ENCODE data around the gene SCN10A.

The SCN10A gene

DNA sequence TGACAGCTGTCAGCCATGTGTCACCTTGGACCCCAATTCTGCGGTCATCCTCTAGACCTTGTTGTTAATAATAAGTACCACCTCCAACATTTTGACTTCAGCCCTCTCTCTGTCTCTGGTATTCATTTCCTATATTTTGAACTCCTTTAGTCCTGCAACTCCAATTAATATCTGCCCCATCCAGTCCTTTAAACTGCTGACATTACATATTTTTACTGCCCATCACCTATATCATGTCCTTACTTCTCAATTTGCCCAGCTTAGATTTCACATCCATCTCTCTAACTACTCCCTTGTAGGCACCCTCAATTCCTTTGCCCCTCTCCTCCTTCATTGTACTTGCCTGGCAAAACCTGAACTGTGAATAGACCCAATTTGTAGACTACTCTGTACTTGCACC is 73.5 kb downstream of the SCN10A start:
- Mint-ChIP-seq H3K27me3 (peaks cover 15% of the 10 kb centered on the region), H3K36me3 (ENCODE audit: low read depth) (no peaks in the 10 kb centered on the region), H3K27ac (no peak overlapping the region)

GRCh38 chr3:38740537-38740936 is 75.5 kb downstream of the SCN10A start:
- H3K4me3 Mint-ChIP-seq = no peak overlapping the region
- peaks cover 15% of the 10 kb centered on the region for H3K27me3 Mint-ChIP-seq
- H3K9me3 Mint-ChIP-seq = no peaks in the 10 kb centered on the region
- no peaks in the 10 kb centered on the region for H3K4me1 Mint-ChIP-seq (ENCODE audit: low read depth)
- H3K27ac Mint-ChIP-seq = no peak overlapping the region
- H3K36me3 Mint-ChIP-seq (ENCODE audit: low read depth) = no peaks in the 10 kb centered on the region

More for the DNA sequence above, 73.5 kb downstream of the SCN10A start:
- H3K9me3 Mint-ChIP-seq = no peaks in the 10 kb centered on the region
- H3K4me1 Mint-ChIP-seq (ENCODE audit: low read depth) = no peaks in the 10 kb centered on the region
- H3K4me3 Mint-ChIP-seq = no peak overlapping the region

- Mint-ChIP-seq H3K27ac (no peak overlapping the region), H3K27me3 (peaks cover 15% of the 10 kb centered on the region), H3K4me1 (ENCODE audit: low read depth) (no peaks in the 10 kb centered on the region), H3K4me3 (no peak overlapping the region), H3K36me3 (ENCODE audit: low read depth) (no peaks in the 10 kb centered on the region), H3K9me3 (no peaks in the 10 kb centered on the region)
Observed at GRCh38 chr3:38739931-38740330, 76.1 kb downstream of the SCN10A start.

DNA sequence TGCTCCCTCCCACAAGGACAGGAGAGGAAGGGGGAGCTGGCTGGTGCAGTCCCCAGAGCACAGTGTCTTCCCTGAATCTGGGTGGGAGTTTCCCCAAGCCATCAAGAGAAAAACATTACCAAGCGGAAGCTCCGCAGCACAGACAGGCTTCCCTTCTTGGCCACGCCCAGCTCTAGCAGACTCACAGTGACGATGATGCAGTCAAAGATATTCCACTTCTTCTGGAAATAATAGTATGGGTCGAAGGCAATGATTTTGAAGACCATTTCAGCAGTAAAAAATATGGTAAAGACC is 76.7 kb downstream of the SCN10A start:
- Mint-ChIP-seq H3K4me3 (no peak overlapping the region), H3K27me3 (peaks cover 15% of the 10 kb centered on the region), H3K4me1 (ENCODE audit: low read depth) (no peaks in the 10 kb centered on the region), H3K27ac (no peak overlapping the region), H3K9me3 (no peaks in the 10 kb centered on the region), H3K36me3 (ENCODE audit: low read depth) (no peaks in the 10 kb centered on the region)

DNA sequence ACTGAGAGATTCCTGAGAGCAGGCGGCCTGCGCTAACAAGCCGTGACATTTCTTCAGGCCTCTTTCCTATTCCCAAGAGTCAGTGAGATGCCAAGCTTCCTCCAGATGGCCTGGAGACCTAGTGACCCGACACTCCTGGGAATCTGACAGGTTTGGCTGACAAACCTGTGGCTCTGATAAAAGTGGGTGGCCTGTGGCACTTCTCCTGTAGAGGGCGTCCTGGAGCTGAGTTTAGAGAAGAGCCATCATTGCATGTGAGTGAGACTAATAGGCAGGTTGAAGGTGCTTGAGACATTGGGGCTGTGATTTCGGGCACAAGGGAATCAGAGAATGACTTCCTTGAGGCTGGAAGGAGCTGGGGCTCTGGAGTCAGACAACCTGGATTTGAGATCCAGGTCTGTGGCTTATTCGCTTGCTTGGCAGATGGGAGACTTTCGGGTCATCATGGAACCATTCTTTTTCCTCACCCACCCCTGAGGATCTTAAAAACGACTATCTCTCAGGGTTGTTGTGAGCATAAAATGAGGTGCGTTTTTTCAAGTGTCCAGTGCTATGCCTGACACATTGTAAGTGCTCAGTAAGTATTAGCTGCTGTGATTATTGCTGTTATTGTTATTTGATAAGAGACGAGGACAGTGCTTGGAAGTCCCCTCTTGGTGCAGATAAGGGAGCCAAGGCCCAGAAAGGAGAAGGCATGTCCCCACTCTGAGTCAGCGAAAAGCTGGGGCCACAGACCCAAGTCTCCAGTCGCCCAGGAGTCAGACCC is 77.2 kb downstream of the SCN10A start:
- no peaks in the 10 kb centered on the region for H3K4me1 Mint-ChIP-seq (ENCODE audit: low read depth)
- H3K9me3 Mint-ChIP-seq = no peaks in the 10 kb centered on the region
- no peak overlapping the region for H3K27ac Mint-ChIP-seq
- no peaks in the 10 kb centered on the region for H3K36me3 Mint-ChIP-seq (ENCODE audit: low read depth)
- H3K27me3 Mint-ChIP-seq = peaks cover 15% of the 10 kb centered on the region
- no peak overlapping the region for H3K4me3 Mint-ChIP-seq

DNA sequence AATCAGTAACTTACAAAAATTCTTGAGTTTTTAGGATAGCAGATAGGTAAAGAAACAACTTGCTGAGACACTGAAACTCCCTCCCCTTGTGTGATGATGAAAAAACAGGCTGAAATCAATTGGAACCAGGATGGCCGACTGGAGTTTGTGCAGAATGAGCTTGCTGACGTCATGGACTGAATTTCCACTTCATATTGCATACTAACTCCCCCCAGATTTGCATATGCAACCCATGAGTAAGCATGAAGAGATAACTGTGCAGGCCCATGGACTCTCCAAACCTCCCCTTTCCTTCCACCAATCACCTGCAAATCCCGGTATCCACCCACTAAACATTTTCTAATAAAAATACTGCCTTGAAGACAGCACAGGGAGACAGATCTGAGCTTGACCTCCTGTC is 84.5 kb downstream of the SCN10A start:
- Mint-ChIP-seq H3K27ac (no peak overlapping the region), H3K27me3 (peaks cover 5% of the 10 kb centered on the region), H3K4me1 (ENCODE audit: low read depth) (no peaks in the 10 kb centered on the region), H3K36me3 (ENCODE audit: low read depth) (no peaks in the 10 kb centered on the region), H3K9me3 (no peaks in the 10 kb centered on the region), H3K4me3 (no peak overlapping the region)

GRCh38 chr3:38730281-38730680 is 85.7 kb downstream of the SCN10A start:
- Mint-ChIP-seq H3K9me3 (no peaks in the 10 kb centered on the region), H3K36me3 (ENCODE audit: low read depth) (no peaks in the 10 kb centered on the region), H3K27me3 (peaks cover 5% of the 10 kb centered on the region), H3K4me3 (no peak overlapping the region), H3K4me1 (ENCODE audit: low read depth) (no peaks in the 10 kb centered on the region), H3K27ac (no peak overlapping the region)

- H3K4me1 Mint-ChIP-seq (ENCODE audit: low read depth) = no peaks in the 10 kb centered on the region
- H3K4me3 Mint-ChIP-seq = no peak overlapping the region
- H3K27me3 Mint-ChIP-seq = peaks cover 5% of the 10 kb centered on the region
- no peaks in the 10 kb centered on the region for H3K36me3 Mint-ChIP-seq (ENCODE audit: low read depth)
- no peak overlapping the region for H3K27ac Mint-ChIP-seq
- H3K9me3 Mint-ChIP-seq = no peaks in the 10 kb centered on the region
Observed at GRCh38 chr3:38728008-38728407, 88.0 kb downstream of the SCN10A start.

- H3K27ac Mint-ChIP-seq = no peak overlapping the region
- no peak overlapping the region for H3K4me3 Mint-ChIP-seq
- H3K4me1 Mint-ChIP-seq (ENCODE audit: low read depth) = no peaks in the 10 kb centered on the region
- no peaks in the 10 kb centered on the region for H3K36me3 Mint-ChIP-seq (ENCODE audit: low read depth)
- H3K9me3 Mint-ChIP-seq = no peaks in the 10 kb centered on the region
- peaks cover 5% of the 10 kb centered on the region for H3K27me3 Mint-ChIP-seq
Observed at GRCh38 chr3:38726751-38727150, 89.3 kb downstream of the SCN10A start.

- Mint-ChIP-seq H3K27me3 (no peaks in the 10 kb centered on the region), H3K4me1 (ENCODE audit: low read depth) (no peaks in the 10 kb centered on the region)
Observed at GRCh38 chr3:38725726-38726419, 90.1 kb downstream of the SCN10A start.

GRCh38 chr3:38724392-38724736 is 91.7 kb downstream of the SCN10A start:
- H3K27me3 Mint-ChIP-seq = no peaks in the 10 kb centered on the region
- H3K36me3 Mint-ChIP-seq (ENCODE audit: low read depth) = no peaks in the 10 kb centered on the region
- H3K27ac Mint-ChIP-seq = no peak overlapping the region
- H3K4me1 Mint-ChIP-seq (ENCODE audit: low read depth) = no peaks in the 10 kb centered on the region
- H3K9me3 Mint-ChIP-seq = no peaks in the 10 kb centered on the region
- H3K4me3 Mint-ChIP-seq = no peak overlapping the region

More at GRCh38 chr3:38725726-38726419, 90.1 kb downstream of the SCN10A start:
- Mint-ChIP-seq H3K36me3 (ENCODE audit: low read depth) (no peaks in the 10 kb centered on the region), H3K4me3 (no peak overlapping the region), H3K9me3 (no peaks in the 10 kb centered on the region), H3K27ac (no peak overlapping the region)

DNA sequence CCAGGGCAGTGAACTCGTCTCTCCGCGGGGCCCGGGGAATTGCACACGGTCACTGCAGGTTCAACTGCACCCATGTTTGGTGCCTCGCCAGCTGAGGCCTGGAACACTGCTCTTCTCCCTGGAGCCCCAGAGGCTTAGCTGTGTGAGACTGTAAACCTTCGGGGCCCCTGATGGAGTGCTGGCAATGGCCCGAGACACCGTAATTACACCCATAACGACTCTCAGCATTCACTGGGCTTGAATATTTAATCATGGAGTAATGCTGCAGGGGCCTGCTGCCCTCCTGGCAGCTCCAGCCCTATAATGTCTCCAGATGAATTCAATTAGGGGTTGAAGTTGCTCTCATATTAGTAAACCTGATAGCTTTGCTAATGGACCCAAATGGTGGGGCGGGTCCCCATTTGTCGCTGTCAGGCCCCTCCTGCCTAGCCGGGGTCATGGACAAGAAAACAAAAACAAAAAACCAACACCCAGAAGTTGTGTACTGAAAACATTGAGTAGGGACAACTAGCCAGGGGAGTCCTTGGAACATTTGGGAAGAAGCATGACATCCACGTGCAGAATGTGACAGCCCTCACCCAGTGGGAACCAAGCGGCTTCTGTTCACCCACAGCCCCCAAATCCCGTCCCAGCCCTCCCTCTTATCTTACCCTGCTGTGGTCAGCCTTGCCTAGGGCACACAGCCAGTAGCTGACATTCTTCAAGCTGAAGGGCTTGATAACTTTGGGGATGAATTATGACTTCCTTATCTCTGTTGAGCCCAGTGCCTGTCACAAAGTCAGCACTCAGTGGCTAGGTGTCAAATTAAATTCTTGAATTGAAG is 92.2 kb downstream of the SCN10A start:
- no peaks in the 10 kb centered on the region for H3K4me1 Mint-ChIP-seq (ENCODE audit: low read depth)
- H3K9me3 Mint-ChIP-seq = no peaks in the 10 kb centered on the region
- H3K36me3 Mint-ChIP-seq (ENCODE audit: low read depth) = no peaks in the 10 kb centered on the region
- H3K27ac Mint-ChIP-seq = no peak overlapping the region
- no peaks in the 10 kb centered on the region for H3K27me3 Mint-ChIP-seq
- no peak overlapping the region for H3K4me3 Mint-ChIP-seq

- H3K4me3 Mint-ChIP-seq = no peak overlapping the region
- no peak overlapping the region for H3K27ac Mint-ChIP-seq
- no peaks in the 10 kb centered on the region for H3K9me3 Mint-ChIP-seq
- no peaks in the 10 kb centered on the region for H3K4me1 Mint-ChIP-seq (ENCODE audit: low read depth)
- no peaks in the 10 kb centered on the region for H3K36me3 Mint-ChIP-seq (ENCODE audit: low read depth)
- no peaks in the 10 kb centered on the region for H3K27me3 Mint-ChIP-seq
Observed at GRCh38 chr3:38722781-38723568, 93.0 kb downstream of the SCN10A start.

DNA sequence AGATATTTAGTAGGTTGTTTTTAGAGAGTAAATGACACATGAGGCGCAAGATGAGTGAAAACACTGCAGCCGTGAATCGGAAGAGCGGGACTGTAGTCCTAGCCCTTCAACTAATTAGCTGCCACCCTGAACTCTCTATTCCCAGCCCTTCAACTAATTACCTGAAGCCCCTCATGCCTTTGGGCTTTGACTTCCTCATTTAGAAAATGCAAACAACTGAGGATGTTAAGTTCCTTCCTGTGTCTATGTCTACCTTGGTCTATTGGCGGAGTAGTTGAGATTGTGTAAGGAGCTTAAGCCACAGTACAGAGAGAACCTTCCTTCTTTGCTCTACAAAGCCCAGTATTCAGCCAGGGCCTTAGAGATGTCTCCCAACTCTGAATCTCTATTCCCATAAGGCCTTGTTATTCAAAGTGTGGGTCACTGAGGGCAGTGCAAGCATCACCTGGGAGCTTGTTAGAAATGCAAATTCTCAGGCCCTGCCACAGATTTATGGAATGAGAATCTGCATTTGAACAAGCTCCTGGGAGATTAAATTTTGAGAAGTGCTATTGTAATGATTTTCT is 94.7 kb downstream of the SCN10A start:
- H3K4me1 Mint-ChIP-seq (ENCODE audit: low read depth) = no peaks in the 10 kb centered on the region
- H3K9me3 Mint-ChIP-seq = no peaks in the 10 kb centered on the region
- no peak overlapping the region for H3K27ac Mint-ChIP-seq
- no peak overlapping the region for H3K4me3 Mint-ChIP-seq
- no peaks in the 10 kb centered on the region for H3K27me3 Mint-ChIP-seq
- H3K36me3 Mint-ChIP-seq (ENCODE audit: low read depth) = no peaks in the 10 kb centered on the region

Data from stimulated activated naive CD8-positive, alpha-beta T cell treated with anti-CD3 and anti-CD28 coated beads, Interleukin-15, Interleukin-2, amounts not matched to agents 100 ng/mL and 50 ng/mL, for 24 hours (primary cell).